ENCODE results near the gene AMHR2. TPM values are rescaled to one million over a fixed set of nuclear protein-coding genes. Genes with fewer than 3 reads are reported as not detected.
"Not testable (repeated sequence)": the region's sequence is repeated elsewhere in the genome, so short reads cannot be mapped to it uniquely, and the experiment has no call there.

The AMHR2 gene
- polyA plus RNA-seq, 1 donor from 2014 or later, result not detected

DNA sequence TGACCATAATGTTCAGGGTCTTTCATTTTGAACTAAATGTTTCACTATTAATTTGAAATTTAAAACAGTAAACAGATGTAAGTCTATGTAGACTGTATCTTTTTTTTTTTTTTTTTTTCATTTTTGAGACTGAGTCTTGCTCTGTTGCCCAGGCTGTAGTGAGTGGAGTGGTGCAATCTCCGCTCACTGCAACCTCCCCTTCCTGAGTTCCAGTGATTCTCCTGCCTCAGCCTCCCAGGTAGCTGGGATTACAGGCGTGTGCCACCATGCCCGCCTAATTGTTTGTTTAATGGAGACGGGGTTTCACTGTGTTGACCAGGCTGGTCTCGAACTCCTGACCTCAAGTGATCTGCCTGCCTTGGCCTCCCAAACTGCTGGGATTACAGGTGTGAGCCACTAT is 37.3 kb upstream of the AMHR2 start:
- not testable (repeated sequence) for H3K9me2 ChIP-seq (ENCODE audit: insufficient read depth, low read length); H2AFZ ChIP-seq (ENCODE audit: low read depth, low read length); H4K20me1 ChIP-seq (ENCODE audit: insufficient read depth); H3K27me3 ChIP-seq (ENCODE audit: insufficient read depth, low read depth, low read length); H3K27ac ChIP-seq (ENCODE audit: low read length); H3K9me3 ChIP-seq (ENCODE audit: low read length); H3K9ac ChIP-seq (ENCODE audit: low read length); H3F3A ChIP-seq (ENCODE audit: insufficient read depth, low read length, poor library complexity, severe bottlenecking)
- Histone ChIP-seq H3K79me2 (replicated peaks; ENCODE audit: insufficient read depth, low read length) (peaks cover 48% of the 10 kb centered on the region), H3K4me3 (ENCODE audit: low read length) (peak overlapping the region; percentile 50), H3K4me2 (ENCODE audit: low read length) (peak overlapping the region; percentile 57), H3K36me3 (ENCODE audit: insufficient read depth, low read length) (peaks cover 12% of the 10 kb centered on the region)

- Histone ChIP-seq H3F3A (ENCODE audit: insufficient read depth, low read length, poor library complexity, severe bottlenecking) (no peaks in the 10 kb centered on the region), H3K36me3 (ENCODE audit: insufficient read depth, low read length) (no peaks in the 10 kb centered on the region), H3K4me2 (ENCODE audit: low read length) (no peak overlapping the region), H3K9ac (ENCODE audit: low read length) (no peak overlapping the region), H3K27ac (ENCODE audit: low read length) (no peak overlapping the region), H2AFZ (ENCODE audit: low read depth, low read length) (no peak overlapping the region), H3K27me3 (ENCODE audit: insufficient read depth, low read depth, low read length) (no peaks in the 10 kb centered on the region), H3K9me3 (ENCODE audit: low read length) (no peaks in the 10 kb centered on the region), H3K79me2 (replicated peaks; ENCODE audit: insufficient read depth, low read length) (peaks cover 34% of the 10 kb centered on the region), H3K9me2 (ENCODE audit: insufficient read depth, low read length) (no peaks in the 10 kb centered on the region), H4K20me1 (ENCODE audit: insufficient read depth) (no peaks in the 10 kb centered on the region), H3K4me3 (ENCODE audit: low read length) (peak overlapping the region; percentile 40)
- no peak for TF ChIP-seq POLR2AphosphoS5 (IDR thresholded peaks at IDR 0.05)
Observed at GRCh38 chr12:53388932-53389331, 34.7 kb upstream of the AMHR2 start.

DNA sequence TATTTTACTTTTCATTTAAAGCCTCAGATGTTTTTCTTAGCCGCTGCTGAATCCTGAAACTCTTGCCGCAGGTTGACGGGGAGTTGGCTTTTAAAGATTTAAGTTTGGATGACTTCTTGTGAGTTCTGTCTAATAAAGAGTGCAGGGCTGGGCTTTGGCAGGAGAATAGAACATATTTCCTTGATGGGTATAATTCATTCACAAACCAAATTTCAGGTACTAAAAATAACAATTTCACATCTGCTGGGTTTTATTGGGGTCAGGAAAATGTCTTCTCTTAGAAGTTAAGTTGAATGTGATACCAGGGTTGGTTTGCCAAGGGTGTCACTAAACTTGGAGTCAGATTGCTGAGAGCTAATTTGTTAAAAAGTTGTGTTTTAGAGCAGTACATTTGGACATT is 34.0 kb upstream of the AMHR2 start:
- no peaks in the 10 kb centered on the region for H4K20me1 ChIP-seq (ENCODE audit: insufficient read depth)
- H3K9ac ChIP-seq (ENCODE audit: low read length), result no peak overlapping the region
- H3K27ac ChIP-seq (ENCODE audit: low read length), result no peak overlapping the region

More for the DNA sequence above, 34.0 kb upstream of the AMHR2 start:
- no peaks in the 10 kb centered on the region for H3F3A ChIP-seq (ENCODE audit: insufficient read depth, low read length, poor library complexity, severe bottlenecking)
- TF ChIP-seq EZH2 (IDR thresholded peaks at IDR 0.05; ENCODE audit: borderline replicate concordance, insufficient read depth, low read length, poor library complexity, severe bottlenecking) (no peak), MXI1 (conservative IDR thresholded peaks at IDR 0.05; ENCODE audit: poor library complexity, severe bottlenecking) (no peak), RAD21 (conservative IDR thresholded peaks at IDR 0.05) (no peak), TAF1 (IDR thresholded peaks at IDR 0.05; ENCODE audit: low read depth) (no peak), SMC3 (conservative IDR thresholded peaks at IDR 0.05; ENCODE audit: poor library complexity) (no peak), CTCF (IDR thresholded peaks at IDR 0.05; ENCODE audit: poor library complexity, severe bottlenecking) (no peak), POLR2AphosphoS5 (IDR thresholded peaks at IDR 0.05) (no peak), EP300 (conservative IDR thresholded peaks at IDR 0.05; ENCODE audit: poor library complexity, severe bottlenecking) (no peak)
- TF ChIP-seq, protein P1, sequence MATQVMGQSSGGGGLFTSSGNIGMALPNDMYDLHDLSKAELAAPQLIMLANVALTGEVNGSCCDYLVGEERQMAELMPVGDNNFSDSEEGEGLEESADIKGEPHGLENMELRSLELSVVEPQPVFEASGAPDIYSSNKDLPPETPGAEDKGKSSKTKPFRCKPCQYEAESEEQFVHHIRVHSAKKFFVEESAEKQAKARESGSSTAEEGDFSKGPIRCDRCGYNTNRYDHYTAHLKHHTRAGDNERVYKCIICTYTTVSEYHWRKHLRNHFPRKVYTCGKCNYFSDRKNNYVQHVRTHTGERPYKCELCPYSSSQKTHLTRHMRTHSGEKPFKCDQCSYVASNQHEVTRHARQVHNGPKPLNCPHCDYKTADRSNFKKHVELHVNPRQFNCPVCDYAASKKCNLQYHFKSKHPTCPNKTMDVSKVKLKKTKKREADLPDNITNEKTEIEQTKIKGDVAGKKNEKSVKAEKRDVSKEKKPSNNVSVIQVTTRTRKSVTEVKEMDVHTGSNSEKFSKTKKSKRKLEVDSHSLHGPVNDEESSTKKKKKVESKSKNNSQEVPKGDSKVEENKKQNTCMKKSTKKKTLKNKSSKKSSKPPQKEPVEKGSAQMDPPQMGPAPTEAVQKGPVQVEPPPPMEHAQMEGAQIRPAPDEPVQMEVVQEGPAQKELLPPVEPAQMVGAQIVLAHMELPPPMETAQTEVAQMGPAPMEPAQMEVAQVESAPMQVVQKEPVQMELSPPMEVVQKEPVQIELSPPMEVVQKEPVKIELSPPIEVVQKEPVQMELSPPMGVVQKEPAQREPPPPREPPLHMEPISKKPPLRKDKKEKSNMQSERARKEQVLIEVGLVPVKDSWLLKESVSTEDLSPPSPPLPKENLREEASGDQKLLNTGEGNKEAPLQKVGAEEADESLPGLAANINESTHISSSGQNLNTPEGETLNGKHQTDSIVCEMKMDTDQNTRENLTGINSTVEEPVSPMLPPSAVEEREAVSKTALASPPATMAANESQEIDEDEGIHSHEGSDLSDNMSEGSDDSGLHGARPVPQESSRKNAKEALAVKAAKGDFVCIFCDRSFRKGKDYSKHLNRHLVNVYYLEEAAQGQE (IDR thresholded peaks at IDR 0.05; ENCODE audit: borderline replicate concordance), result no peak
- no peaks in the 10 kb centered on the region for H3K27me3 ChIP-seq (ENCODE audit: insufficient read depth, low read depth, low read length)
- peaks cover 29% of the 10 kb centered on the region for H3K79me2 ChIP-seq (replicated peaks; ENCODE audit: insufficient read depth, low read length)
- no peak overlapping the region for H3K4me2 ChIP-seq (ENCODE audit: low read length)
- no peak overlapping the region for H2AFZ ChIP-seq (ENCODE audit: low read depth, low read length)
- no peak overlapping the region for H3K4me3 ChIP-seq (ENCODE audit: low read length)
- no peaks in the 10 kb centered on the region for H3K9me3 ChIP-seq (ENCODE audit: low read length)
- H3K9me2 ChIP-seq (ENCODE audit: insufficient read depth, low read length), result no peaks in the 10 kb centered on the region
- no peaks in the 10 kb centered on the region for H3K36me3 ChIP-seq (ENCODE audit: insufficient read depth, low read length)

Data from neural cell (in vitro differentiated cells).